Loucy (cell line): Measurements from ENCODE around the gene NBL1.

Experiments
- H2AFZ ChIP-seq: fragments of 200-600 bp; sonication (generic); 2 replicates; pipeline ENCODE4 v1.6.0; 2016; ENCODE audit warnings: antibody characterized with exemption, mild to moderate bottlenecking, low read length, moderate library complexity
- H3F3A ChIP-seq: fragments of 200-600 bp; 2 replicates; pipeline ENCODE4 v1.6.0; 2016; ENCODE audit warnings: antibody characterized with exemption, low read depth, mild to moderate bottlenecking
- H3K27me3 ChIP-seq: fragments of 200-600 bp; sonication (generic); 2 replicates; pipeline ENCODE4 v1.6.1; 2014; ENCODE audit warnings: low read length, mild to moderate bottlenecking; ENCODE audit not compliant: insufficient read depth, poor library complexity, severe bottlenecking
- H3K36me3 ChIP-seq: fragments of 200-600 bp; sonication (generic); 2 replicates; pipeline ENCODE4 v1.6.1; 2016; ENCODE audit warnings: low read length; ENCODE audit not compliant: insufficient read depth
- H3K4me1 ChIP-seq: fragments of 200-600 bp; sonication (generic); 2 replicates; pipeline ENCODE4 v1.5.1; 2014; ENCODE audit warnings: low read length, mild to moderate bottlenecking; ENCODE audit not compliant: insufficient read depth, poor library complexity, severe bottlenecking
- H3K4me2 ChIP-seq: fragments of 200-600 bp; sonication (generic); 2 replicates; pipeline ENCODE4 v1.6.0; 2014; ENCODE audit warnings: antibody characterized with exemption, low read length, low read depth, mild to moderate bottlenecking; ENCODE audit not compliant: poor library complexity, severe bottlenecking
- H3K4me3 ChIP-seq: fragments of 200-600 bp; sonication (generic); 2 replicates; pipeline ENCODE4 v1.5.1; 2014; ENCODE audit warnings: low read length, mild to moderate bottlenecking, mixed read lengths; ENCODE audit not compliant: poor library complexity, severe bottlenecking
- H3K79me2 ChIP-seq: fragments of 200-600 bp; sonication (generic); 2 replicates; pipeline ENCODE4 v1.6.1; 2014; ENCODE audit warnings: low read length; ENCODE audit not compliant: insufficient read depth
- H3K9ac ChIP-seq: fragments of 200-600 bp; sonication (generic); 2 replicates; pipeline ENCODE4 v1.6.0; 2014; ENCODE audit warnings: mild to moderate bottlenecking, low read depth, low read length, moderate library complexity; ENCODE audit not compliant: poor library complexity, severe bottlenecking
- H3K9me2 ChIP-seq: fragments of 200-600 bp; sonication (generic); replicated peaks from 2 replicates; pipeline ENCODE4 v1.6.1; 2016; ENCODE audit warnings: low read depth, low read length, mixed read lengths
- H3K9me3 ChIP-seq: fragments of 200-600 bp; sonication (generic); 2 replicates; pipeline ENCODE4 v1.6.1; 2014; ENCODE audit warnings: mild to moderate bottlenecking, antibody characterized with exemption, low read length, low read depth; ENCODE audit not compliant: insufficient read depth
- H4K20me1 ChIP-seq: fragments of 200-600 bp; sonication (generic); 2 replicates; pipeline ENCODE4 v1.6.0; 2014; ENCODE audit warnings: antibody characterized with exemption, low read length, mild to moderate bottlenecking; ENCODE audit not compliant: insufficient read depth, poor library complexity, severe bottlenecking
- CTCF ChIP-seq: fragments of 200-600 bp; sonication (generic); conservative IDR thresholded peaks from 2 replicates; pipeline ENCODE4 v1.5.1; 2014; ENCODE audit warnings: mild to moderate bottlenecking, antibody characterized with exemption, low read length
- EZH2phosphoT487 ChIP-seq: fragments of 200-600 bp; IDR thresholded peaks from 2 replicates; pipeline ENCODE4 v1.6.1; 2018; ENCODE audit warnings: antibody characterized with exemption, mild to moderate bottlenecking, moderate library complexity, borderline replicate concordance

NBL1 gene

GRCh38 chr1:19683351-19683750, 39.2 kb downstream of the NBL1 start:
- no peak overlapping the region for H3K9ac ChIP-seq
- no peaks in the 10 kb centered on the region for H3F3A ChIP-seq
- H2AFZ ChIP-seq = no peak overlapping the region
- H3K9me3 ChIP-seq = no peaks in the 10 kb centered on the region
- no peaks in the 10 kb centered on the region for H3K4me1 ChIP-seq
- no peaks in the 10 kb centered on the region for H3K79me2 ChIP-seq
- H4K20me1 ChIP-seq = no peaks in the 10 kb centered on the region
- H3K27me3 ChIP-seq = no peaks in the 10 kb centered on the region
- no peaks in the 10 kb centered on the region for H3K9me2 ChIP-seq
- TF ChIP-seq CTCF (no peak), EZH2phosphoT487 (no peak)
- H3K4me3 ChIP-seq = no peak overlapping the region
- no peak overlapping the region for H3K4me2 ChIP-seq
- H3K36me3 ChIP-seq = no peaks in the 10 kb centered on the region

DNA sequence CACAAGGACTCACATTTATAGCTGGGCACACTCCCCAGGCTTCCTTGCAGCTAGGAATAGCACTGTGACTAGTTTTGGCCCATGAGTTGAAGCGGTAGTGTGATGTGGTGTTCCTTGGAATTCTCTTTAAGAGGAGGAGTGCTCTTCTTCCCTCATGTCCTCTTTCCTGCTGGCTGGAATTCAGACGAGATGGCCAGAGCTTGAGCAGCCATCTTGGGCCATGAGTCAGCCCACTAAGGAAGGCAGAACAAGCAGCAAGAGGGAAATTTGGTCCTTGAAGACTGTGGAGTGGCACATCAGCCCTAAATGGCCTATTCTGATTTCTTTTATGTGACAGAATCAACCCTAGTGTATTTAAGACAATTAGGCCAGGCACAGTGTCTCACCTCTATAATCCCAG, 40.6 kb downstream of the NBL1 start:
- no peak overlapping the region for H3K4me3 ChIP-seq
- TF ChIP-seq CTCF (no peak), EZH2phosphoT487 (no peak)
- H3K9me2 ChIP-seq = no peaks in the 10 kb centered on the region

GRCh38 chr1:19685994-19686393, 41.9 kb downstream of the NBL1 start:
- no peaks in the 10 kb centered on the region for H3K79me2 ChIP-seq
- no peak overlapping the region for H3K4me2 ChIP-seq
- H4K20me1 ChIP-seq = no peaks in the 10 kb centered on the region
- no peak overlapping the region for H2AFZ ChIP-seq
- no peak overlapping the region for H3K9ac ChIP-seq
- no peak overlapping the region for H3K4me3 ChIP-seq
- H3K9me2 ChIP-seq = no peaks in the 10 kb centered on the region
- H3K9me3 ChIP-seq = peaks cover 12% of the 10 kb centered on the region; the same call in 1 of the 2 replicates
- no peaks in the 10 kb centered on the region for H3K36me3 ChIP-seq
- H3K27me3 ChIP-seq = no peaks in the 10 kb centered on the region
- H3F3A ChIP-seq = no peaks in the 10 kb centered on the region
- TF ChIP-seq EZH2phosphoT487 = no peak
- H3K4me1 ChIP-seq = no peaks in the 10 kb centered on the region

More for the DNA sequence above, 40.6 kb downstream of the NBL1 start:
- H3K27me3 ChIP-seq = no peaks in the 10 kb centered on the region
- no peak overlapping the region for H2AFZ ChIP-seq
- H3K9me3 ChIP-seq = peaks cover 3% of the 10 kb centered on the region; the same call in 1 of the 2 replicates
- H3F3A ChIP-seq = no peaks in the 10 kb centered on the region
- no peaks in the 10 kb centered on the region for H4K20me1 ChIP-seq
- no peaks in the 10 kb centered on the region for H3K36me3 ChIP-seq
- no peak overlapping the region for H3K9ac ChIP-seq
- no peak overlapping the region for H3K4me2 ChIP-seq
- H3K79me2 ChIP-seq = no peaks in the 10 kb centered on the region
- H3K4me1 ChIP-seq = no peaks in the 10 kb centered on the region

DNA sequence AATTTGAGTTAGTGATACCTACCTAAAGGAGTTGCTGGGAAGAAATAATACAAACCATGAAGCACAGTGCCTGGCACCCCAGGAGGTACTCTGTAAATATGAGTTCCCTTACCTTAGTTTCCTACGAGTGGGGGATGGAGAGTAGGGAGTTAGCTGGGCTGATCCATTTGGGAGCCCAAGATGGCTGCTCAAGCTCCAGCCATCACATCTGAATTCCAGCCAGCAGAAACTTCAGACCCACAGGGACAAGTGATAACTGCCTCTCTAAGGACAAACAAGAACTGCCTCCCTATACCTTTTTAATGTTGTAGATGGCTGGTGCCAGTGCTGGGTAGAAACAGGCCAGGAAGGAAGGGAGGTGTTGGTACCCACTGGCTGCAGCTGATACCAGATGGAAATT, 43.3 kb downstream of the NBL1 start:
- Histone ChIP-seq H3K4me2 (no peak overlapping the region), H3K9me3 (peaks cover 12% of the 10 kb centered on the region; the same call in 1 of the 2 replicates), H3K9me2 (no peaks in the 10 kb centered on the region), H3K4me1 (no peaks in the 10 kb centered on the region), H3K4me3 (no peak overlapping the region), H3K36me3 (no peaks in the 10 kb centered on the region), H4K20me1 (no peaks in the 10 kb centered on the region), H3K27me3 (no peaks in the 10 kb centered on the region), H3F3A (no peaks in the 10 kb centered on the region), H3K79me2 (no peaks in the 10 kb centered on the region), H3K9ac (no peak overlapping the region), H2AFZ (no peak overlapping the region)
- TF ChIP-seq EZH2phosphoT487 (no peak), CTCF (no peak)
